DMS114 treated with DMSO at 0.1 percent for 48 hours (cell line): Measurements from ENCODE around the gene WDR54.
A peak's percentile ranks its signal among the peaks of the same experiment; 100 is the strongest.
"Not testable (repeated sequence)": the region's sequence is repeated elsewhere in the genome, so short reads cannot be mapped to it uniquely, and the experiment has no call there.

Experiments used
- DNase-seq: peaks from one replicate; lab custom pipeline; 2025; ENCODE audit not compliant: unreplicated experiment; lab: John Stamatoyannopoulos, UW

WDR54 gene

DNA sequence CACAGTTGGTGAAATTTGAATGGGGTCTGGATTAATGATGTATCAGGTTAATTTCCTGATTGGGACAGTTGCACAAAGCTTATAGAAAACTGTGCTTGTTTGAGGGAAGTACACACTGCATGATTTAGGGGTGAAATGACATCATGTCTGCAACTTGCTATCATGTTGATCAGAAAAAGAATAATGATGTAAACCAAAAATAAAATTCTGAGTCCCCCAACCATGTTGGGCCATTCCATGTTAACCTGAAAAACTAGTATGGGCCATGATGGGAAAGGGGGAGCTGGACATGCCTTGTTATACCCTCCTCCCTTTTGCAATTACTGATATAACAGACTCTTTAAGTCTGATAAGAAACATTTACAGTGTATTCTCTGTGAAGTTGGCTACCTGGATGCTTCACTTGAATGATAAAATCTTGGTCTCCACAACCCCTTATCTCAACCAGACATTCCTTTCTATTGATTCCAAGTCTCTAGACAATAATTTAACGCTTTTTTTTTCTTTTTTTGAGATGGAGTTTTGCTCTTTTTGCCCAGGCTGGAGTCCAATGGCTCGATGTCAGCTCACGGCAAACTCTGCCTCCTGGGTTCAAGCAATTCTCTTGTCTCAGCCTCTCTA is 29.1 kb downstream of the WDR54 start:
- no peak for DNase-seq

DNA sequence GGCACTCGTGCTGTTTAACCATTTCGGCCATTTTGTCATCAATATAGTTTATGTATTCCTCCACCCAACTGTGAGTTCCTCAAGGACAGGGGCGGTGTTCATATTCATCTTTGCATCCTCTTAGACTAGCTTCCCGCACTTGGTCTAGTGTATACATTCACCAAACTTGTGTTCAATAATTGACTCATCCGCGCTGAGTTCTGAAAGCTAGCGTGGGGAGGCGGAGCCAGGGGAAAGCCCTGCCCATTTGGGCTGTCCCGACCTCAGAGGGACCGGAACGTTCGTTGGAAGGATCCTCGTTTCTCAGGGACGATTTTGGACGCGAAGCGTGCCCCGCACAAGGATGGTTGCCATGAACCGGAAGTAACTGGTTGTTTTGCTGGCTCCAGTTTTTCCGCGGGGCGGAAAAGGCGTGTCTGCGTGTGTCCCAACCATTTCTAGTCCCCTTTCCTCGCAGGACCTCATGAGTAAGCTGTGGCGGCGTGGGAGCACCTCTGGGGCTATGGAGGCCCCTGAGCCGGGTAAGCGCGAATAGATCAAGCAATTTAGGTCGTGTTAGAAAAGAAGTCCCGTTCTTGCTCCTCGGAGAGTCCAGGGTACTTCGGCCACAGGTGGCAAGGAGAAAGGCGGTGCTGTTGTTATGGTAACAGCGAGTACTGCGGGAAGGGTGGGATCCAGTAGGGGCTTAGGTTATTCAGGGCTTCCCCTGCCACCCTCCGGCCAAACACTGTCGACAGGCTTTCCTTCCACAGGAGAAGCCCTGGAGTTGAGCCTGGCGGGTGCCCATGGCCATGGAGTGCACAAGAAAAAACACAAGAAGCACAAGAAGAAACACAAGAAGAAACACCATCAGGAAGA is 33.4 kb downstream of the WDR54 start, which contains the start of gene INO80B:
Gene INO80B (plus strand): TSS at position 434 of the 858 bp plus-strand sequence. CDS start 30 bp downstream, at position 464.
- DNase-seq: peak; percentile 96

DNA sequence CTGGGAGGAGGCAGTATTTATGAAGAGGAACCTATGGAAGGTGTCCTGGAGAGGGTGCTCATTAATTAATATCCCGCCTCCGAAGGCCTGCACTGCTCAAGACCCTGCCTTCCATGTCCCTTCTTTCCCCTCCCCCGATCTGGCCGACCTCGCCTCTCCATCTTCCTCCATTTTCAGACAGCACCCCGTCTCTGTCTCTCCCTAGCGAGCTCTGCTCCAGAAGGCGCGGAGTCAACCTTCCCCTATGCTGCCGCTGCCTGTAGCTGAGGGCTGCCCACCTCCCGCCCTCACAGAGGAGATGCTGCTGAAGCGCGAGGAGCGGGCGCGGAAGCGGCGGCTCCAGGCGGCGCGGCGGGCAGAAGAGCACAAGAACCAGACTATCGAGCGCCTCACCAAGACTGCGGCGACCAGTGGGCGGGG is 35.6 kb downstream of the WDR54 start:
- no peak for DNase-seq

DNA sequence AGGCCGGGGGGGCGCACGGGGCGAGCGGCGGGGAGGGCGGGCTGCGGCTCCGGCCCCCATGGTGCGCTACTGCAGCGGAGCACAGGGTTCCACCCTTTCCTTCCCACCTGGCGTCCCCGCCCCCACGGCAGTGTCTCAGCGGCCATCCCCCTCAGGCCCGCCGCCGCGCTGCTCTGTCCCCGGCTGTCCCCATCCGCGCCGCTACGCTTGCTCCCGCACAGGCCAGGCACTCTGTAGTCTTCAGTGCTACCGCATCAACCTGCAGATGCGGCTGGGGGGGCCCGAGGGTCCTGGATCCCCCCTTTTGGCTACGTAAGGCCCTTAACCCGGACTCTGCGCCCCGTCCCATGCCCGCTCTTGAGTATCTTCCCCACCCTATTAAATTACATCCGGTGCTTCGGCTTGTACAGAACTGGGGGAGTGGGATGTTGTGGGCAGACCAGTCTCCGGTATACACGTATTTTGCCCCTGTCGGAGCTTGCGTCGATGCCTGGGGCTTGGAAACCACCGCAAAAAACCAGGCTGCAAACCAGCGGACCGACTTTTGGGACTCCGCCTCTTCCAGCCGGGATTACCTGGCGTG is 36.1 kb downstream of the WDR54 start:
- DNase-seq: no peak

DNA sequence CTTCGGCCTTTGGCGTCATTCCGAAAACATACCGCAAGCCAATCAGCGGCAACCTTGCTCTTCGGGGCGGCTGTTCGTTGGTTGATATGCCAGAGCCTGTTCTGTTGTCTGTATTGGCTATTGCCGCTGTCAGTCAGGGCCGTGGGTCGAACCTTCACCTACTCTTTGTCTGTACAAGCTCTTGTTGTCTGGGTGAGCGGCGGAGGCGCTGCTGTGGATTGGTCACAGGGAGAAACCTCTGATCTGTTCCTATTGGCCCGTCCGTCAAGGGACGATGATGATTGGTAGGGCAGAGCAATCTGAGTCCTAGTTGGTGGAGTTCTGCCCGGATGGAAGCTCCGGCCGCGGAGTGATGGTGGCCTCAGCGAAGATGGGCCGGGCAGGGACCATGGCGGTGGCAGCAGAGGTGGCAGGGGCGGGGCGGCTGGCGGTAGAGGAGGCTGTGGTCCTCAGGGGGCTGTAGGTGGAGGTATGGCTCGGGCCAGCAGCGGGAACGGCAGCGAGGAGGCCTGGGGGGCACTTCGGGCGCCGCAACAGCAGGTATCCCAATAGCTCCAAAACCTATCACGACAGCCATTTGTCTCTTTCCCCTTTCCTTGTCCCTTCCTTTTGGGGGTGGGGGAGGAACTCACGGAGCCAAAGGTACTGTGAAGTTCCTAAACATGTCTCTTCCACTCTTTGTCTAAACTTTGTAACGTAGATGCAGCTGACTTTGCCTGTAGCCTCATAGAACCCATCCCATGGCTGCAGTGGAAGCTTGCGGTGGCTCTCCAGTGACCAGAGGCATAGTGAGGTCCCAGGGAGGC is 36.8 kb downstream of the WDR54 start, which contains the start of gene WBP1:
Gene WBP1 (plus strand): TSS at position 307 of the 806 bp plus-strand sequence. CDS start 165 bp downstream, at position 472.
- peak; percentile 100 for DNase-seq

DNA sequence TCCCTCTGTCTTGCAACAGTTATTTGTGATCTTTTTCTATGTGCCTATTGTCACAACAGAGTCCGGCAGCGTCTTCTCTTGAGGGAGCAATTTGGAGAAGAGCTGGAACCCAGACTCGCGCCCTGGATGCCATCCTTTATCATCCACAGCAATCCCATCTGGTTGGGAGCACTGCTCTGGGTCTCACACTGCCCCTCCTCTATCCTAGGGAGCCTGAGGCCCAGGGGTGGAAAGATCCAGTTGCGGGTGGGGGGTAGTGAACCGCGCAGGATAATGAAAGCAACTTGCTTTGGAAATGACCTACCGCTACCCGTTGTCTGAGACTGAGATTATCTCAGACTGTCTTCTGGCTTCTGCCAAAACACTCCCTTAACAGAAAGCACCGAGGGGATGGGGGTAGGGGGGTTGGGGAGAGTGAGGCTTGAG is 37.4 kb downstream of the WDR54 start:
- DNase-seq: no peak

DNA sequence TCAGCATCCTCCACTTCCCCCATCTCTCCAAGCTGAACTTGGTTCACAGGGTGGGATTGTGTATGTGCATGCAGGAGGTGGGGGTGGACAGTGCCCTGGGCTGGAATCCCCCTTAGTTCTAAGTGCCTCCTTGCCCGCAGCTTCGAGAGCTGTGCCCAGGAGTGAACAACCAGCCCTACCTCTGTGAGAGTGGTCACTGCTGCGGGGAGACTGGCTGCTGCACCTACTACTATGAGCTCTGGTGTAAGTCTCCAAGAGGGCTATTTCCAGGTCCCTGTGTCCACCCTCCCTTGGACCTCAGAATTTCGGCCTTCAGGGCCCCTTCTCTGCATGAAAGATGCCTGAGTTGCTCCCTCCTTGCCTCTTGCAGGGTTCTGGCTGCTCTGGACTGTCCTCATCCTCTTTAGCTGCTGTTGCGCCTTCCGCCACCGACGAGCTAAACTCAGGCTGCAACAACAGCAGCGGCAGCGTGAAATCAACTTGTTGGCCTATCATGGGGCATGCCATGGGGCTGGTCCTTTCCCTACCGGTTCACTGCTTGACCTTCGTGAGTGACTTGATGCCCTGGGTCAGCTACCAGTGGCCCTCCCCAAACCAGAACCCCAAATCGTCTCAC is 38.1 kb downstream of the WDR54 start:
- DNase-seq: not testable (repeated sequence)

DNA sequence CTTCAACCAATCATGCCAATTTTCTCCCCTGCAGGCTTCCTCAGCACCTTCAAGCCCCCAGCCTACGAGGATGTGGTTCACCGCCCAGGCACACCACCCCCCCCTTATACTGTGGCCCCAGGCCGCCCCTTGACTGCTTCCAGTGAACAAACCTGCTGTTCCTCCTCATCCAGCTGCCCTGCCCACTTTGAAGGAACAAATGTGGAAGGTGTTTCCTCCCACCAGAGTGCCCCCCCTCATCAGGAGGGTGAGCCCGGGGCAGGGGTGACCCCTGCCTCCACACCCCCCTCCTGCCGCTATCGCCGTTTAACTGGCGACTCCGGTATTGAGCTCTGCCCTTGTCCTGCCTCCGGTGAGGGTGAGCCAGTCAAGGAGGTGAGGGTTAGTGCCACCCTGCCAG is 38.7 kb downstream of the WDR54 start:
- DNase-seq: not testable (repeated sequence)

DNA sequence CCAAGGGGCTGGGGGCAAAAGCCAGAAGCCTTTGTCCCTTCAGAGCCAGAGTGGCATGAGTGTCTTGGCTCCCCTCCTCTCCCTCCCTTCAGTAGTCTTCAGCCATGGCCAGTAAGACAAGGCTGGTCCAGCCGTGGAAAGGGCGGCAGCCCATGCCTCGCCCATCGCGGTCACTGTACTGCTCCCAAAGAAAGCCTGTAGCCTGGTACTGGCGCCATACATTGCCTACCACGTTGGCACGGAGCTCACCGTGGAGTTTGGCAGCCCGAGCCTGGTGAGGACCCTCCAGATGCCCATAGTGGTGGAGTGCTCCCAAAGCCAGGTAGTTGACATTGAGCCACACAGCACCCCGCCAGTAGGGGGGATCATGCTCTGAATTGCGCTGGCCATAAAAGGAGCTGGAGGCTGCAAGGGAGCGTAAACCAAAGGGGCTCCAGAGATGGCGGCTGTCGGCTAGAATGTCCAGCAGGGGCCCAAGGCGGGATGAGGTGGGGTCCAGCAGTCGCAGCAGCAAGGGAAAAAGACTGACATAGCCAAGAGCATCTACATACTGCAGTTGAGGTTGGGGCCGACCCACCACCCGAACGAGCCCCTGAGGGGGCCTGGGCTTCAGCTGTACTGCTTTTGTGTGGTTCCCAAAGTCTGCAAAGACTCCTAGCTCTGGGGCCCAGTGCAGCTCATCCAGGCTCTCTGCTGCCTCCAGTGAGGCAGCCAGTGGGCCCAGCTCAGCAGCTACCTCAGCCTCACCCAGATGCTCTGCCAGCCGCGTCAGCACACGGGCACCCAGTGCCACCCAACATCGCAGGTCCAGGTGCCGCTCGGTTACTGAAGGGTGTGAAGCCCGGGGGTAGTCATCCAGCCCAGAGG is 39.9 kb downstream of the WDR54 start:
- no peak for DNase-seq

DNA sequence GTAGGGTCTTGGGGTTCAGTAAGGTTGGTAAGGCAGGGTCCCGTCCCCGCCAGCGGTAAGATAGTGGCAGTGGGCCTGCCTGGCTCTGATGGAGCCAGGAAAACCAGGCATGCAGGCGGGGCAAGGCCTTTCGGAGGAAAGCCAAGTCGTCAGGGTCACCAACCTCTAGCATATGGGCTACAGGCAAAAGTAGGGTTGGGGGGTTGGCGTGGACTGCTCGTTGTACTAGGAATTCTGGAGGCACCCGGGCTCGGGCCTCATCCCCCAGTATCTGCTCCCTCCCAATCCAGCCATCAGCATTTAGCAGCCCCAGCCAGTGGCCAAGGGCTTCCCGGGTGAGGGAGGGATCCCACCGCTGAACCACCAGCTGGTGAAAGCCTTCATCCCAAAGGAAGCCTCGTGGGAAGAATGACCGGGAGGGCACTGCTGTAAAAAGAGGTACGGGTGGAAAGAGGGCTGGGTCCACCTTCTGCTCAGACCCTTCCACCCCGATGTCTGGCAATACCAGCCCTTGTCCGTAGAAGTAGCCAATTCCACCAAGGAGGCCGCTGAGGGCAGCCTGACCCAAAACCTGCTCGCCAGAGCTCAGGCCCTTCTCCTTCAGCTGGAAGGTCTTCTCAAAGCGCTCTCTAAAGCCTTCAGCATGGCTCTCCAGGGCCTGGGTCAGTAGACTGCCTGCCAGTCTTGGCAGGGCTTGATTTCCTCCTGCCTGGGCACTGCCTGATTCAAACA is 40.7 kb downstream of the WDR54 start:
- no peak for DNase-seq

DNA sequence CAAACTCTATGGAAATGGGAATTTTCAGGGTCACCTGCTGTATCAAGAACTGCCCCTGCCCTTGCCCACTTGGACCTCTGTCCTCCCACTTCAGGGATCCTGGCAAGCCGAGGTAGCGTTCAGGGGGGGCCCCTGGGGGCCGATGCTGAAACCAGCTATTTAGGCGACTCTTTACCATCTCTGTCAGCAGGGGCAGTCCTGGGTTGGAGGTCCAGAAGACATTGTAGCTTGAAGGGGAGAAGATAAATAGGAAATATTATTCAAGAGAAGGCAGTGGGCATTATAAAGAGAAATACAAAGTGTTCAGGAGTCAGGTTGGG is 41.2 kb downstream of the WDR54 start:
- no peak for DNase-seq

DNA sequence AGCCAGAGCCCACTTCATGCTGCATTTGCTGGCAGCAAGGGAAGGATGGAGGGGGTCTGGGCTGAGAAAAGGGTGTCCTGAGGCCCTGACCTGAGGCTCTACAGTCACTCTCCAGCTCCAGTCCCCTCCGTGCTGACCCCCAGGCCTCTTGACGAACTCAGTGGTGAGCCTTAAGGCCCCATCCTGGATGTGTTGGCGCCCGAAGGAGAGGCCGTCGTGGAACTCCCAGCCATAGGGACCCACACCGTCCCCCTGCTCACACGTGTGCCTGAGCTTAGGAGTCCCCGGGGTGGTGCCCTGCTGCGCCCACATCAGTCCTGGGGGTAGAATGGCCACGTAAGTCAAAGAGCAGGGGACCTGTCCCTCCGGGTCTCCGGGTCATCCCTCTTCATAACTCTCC is 42.9 kb downstream of the WDR54 start:
- DNase-seq: no peak

DNA sequence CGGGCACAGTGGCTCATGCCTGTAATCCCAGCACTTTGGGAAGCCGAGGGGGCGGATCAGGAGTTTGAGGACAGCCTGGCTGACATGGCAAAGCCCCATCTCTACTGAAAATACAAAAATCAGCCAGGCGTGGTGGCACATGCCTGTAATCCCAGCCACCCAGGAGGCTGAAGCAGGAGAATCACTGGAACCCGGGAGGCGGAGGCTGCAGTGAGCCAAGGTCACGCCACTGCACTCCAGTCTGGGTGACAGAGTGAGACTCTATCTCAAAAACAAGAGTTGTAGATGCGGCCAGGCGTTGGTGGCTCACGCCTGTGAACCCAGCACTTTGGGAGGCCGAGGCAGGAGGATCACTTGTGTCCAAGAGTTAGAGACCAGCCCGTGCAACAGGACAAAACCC is 49.2 kb downstream of the WDR54 start:
- DNase-seq: not testable (repeated sequence)

DNA sequence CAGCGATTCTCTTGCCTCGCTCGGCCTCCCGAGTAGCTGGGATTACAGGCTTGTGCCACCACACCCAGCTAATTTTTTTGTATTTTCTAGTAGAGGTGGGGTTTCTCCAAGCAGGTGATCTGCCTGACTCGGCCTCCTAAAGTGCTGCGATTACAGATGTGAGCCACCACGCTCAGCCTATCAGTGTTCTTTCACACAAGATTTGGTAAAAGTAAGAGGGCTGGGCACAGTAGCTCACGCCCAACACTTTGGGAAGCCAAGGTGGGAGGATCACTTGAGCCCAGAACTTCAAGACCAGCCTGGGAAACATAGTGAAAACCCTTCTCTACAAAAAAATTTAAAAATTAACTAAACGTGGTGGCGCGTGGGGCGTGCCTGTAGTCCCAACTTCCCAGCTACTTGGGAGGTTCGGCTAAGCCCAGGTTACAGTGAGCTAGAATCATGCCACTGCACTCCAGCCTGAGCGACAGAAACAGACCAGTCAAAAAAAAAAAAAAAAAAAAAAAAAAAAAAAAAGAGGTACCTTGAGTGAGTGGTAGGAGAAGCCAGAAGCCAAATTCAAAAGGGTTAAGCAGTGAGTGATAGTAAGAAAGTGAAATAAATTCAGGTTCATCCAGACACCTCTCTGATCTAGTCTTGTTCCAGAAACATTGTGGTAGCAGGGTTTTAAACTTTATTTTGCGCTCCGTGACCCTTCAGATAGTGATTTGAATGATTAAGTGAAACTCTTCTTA is 50.0 kb downstream of the WDR54 start:
- DNase-seq: no peak

DNA sequence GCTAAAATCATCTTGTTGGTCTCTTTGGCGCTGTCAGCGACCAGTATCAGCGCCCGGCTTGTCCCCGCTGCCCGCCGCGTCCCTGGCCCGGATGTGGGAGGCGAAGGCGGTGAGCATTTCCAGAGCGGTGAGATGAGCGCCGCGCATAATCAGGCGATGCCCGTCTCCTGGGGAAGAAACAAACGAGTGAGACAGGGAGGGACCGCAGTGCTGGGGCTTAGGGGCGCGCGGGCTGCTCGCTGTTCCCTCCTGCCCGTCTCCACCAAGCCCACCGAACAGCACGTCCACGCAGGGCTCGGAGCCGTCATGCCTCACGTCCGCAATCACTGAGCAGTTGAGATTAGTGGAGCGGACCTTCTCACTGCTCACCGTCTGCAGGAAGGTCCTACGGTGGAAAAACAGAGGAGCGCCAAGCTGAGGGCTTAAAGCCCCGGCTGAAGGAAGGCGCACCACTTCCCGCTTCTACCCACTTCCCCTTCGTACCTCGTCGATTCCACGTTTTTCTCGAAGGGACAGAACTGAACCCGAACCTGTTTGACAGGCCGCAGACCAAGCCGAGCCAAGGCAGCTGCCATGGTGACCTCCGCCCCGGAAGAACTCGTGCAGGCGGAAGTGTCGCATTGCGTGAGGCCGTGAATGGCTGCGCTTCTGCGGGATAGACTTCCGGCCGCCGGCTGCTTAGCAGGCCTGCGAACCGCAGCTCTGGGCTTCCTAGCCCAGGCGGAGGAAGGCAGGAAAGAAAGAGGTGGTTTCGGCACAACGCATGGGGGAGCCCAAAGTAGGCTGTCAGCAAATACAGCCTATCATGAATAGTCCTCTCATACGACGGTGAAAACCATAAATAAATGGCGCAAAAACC is 50.8 kb downstream of the WDR54 start, which contains the start of gene MRPL53:
Gene MRPL53 (minus strand): TSS at position 595 of the 859 bp plus-strand sequence. CDS start 20 bp downstream, at position 575.
- DNase-seq: peak; percentile 88

DNA sequence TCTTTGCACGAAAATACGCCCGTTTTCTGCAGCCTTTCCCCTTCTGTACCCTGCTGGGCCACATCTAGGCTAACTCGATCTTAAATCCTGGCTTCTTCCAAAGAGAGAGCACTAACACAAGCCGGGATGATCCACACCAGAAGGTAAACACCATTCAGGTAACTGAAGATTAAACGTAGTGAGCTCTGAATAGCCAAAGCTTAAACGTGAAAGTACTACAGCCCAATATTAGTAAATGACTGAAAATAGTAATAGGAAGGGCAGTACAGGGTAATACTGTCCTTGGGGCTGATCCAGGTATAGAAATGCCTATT is 51.4 kb downstream of the WDR54 start:
- no peak for DNase-seq

DNA sequence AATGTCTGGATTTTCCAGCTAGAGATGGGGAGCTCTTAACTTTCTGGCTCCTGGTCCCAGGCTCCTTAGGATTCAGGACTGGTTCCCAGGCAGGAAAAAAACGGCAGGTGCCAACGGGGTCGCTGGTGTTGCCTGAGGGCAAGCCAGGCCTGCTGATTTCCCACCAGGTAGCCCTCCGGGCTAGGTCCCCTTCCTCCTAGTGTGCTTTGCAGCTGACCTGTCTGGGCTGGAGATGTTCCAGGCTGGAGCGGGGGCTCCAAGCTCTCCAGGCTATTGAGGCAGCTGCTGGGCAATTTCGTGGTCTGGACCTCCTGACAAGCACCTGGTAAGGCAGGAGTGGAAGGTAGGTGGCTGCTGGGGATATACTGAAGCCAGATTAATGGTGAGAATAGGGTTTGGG is 53.0 kb downstream of the WDR54 start:
- no peak for DNase-seq

DNA sequence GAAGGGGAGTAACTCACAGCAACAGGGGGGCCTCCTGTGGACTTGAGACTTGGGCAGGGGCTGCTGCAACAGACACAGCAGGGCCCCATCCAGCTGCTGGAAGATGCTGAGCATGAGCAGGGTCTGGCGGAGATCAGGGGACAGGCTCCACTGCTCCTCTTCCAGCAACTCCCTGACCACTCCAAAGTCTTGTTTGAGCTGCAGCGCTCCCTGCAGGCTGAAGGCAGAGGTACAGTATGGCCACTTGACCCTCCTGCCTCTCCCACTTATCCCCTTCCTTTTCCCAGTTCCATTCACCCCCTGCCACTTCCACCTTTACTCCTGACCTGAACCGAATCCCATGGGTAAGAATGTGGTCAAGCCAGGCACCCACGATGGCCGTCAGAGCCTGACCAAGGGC is 53.4 kb downstream of the WDR54 start:
- no peak for DNase-seq
